HG03439 (cell line): ENCODE data around the gene XRCC3.
"Not testable (repeated sequence)": the region's sequence is repeated elsewhere in the genome, so short reads cannot be mapped to it uniquely, and the experiment has no call there.

ENCODE experiments used
- ATAC-seq: cut with Tn5 transposase; IDR thresholded peaks from one replicate; pipeline ENCODE4 v1.9.1; 2021; ENCODE audit warnings: mild to moderate bottlenecking, moderate library complexity; ENCODE audit not compliant: unreplicated experiment

The XRCC3 gene

DNA sequence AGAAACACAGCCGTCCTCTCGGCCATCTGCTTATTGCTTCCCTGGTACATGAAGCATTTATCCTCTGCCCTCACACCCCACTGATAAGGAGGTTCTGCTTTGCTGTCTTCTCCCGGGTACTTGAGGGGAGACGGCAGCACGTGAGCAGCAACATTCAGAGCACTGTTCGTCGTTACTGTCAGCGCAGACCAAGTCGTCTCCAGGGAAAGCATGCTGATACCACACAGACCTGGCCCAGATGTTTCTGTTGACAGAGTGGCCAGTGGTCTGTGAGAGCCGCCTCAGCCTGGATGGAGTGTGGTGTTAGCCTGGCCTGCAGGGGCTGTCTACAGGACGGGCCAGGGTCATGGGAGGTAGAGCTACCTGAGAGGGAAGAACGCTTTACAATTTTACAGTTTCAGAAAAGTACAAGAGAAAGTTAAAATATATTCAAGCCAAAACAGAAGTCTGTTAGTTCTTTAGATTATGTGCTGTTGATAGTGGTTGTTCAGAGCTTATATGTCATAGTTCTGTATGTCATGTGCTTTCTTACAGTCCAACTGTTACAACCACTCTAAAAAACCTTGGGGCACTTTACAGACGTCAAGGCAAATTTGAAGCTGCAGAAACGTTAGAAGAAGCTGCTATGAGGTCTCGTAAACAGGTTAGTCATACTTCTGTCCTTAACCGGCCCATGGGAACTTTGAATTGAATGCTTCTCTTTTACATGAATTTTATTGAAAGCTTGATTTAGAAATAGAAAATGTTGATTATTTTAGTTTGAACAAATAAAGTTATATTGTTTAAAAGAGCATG, 38.2 kb downstream of the XRCC3 start:
- no peak for ATAC-seq

DNA sequence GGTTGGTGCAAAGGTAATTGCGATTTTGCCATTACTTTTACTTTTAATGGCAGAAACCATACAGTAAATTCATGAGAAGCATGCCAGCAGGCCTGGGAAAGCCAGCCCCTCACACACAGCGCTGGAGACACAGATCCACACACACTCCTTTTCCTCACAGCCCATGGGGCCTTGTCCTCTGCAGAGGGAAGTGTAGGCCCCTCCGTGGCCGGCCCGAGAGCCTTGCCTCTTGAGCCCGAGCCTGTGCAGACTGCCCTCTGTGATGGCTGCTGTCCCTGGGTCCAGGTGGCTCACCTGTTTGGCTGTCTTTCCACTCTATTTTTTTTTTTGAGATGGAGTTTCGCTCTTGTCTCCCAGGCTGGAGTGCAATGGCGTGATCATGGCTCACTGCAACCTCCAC, 39.3 kb downstream of the XRCC3 start:
- no peak for ATAC-seq

DNA sequence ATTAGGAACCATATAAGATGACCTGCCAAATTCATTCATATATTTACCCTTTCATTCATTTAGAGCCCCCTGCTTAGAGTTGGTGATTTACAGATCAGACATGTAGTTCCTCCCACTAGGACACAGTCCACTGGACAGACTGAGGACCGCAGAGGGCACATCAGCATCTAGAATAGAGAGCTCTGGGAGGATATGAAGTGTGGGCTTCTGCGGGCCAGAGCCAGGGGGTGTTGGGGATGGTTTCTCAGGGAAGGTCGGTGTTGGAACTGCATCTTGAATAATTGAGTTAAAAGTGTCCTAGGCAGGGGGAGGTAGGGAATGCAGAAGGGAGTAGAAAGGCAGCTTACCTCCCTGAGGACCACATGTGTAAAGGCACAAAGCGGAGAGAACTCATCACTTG, 43.3 kb downstream of the XRCC3 start:
- no peak for ATAC-seq

DNA sequence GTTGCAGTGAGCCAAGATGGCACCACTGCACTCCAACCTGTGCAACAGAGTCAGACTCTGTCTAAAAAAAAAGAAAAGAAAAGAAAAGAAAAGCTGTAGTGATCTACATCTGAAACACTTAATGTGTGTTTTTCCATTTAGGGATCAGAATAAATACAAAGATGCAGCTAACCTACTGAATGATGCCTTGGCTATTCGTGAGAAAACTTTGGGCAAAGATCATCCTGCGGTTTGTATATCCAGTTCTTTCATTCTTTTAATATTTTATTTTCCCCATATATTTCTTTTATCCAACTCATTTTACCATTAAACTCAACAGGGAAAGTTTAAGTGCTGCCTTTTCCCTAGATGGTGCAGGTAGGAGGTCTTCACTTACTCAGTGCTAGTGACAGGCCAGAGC, 45.9 kb downstream of the XRCC3 start:
- no peak for ATAC-seq

DNA sequence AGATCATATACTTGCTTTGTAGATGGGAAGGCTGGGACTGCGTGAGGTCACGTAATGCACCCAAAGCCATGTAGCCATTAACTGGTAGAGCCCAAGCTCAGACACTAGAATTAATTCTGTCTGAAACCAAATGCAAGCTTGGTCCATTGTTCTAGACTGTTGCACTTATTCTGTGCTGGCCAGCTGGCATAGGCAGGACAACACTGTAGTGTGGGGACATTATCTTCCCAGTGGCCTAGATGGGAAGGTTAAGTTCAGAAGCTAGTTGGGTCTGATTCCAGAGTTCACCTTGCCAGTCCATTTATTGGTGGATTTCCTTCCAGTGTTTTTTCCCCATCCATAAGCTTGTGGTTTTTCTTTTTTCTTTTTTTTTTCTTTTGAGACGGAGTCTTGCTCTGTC, 47.1 kb downstream of the XRCC3 start:
- ATAC-seq, result no peak

DNA sequence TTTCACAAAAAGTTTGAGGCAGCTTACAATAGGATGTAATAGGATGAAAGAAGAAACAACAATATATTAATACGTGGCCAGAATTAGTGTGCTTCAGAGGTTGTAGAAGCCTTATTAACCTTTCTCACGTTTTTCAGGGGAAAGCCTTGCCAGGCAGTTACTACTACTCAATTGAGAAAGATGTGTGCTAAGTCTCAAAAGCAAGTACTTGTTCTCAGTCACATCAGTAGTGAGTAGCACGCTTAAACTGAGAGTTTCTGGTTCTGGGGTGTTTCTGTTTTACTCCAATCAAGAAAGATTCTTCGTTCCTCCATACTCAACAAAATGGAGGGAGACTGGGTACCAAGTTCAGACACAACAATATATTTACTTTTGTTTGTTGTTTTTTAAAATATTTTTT, 47.6 kb downstream of the XRCC3 start:
- ATAC-seq, result no peak

DNA sequence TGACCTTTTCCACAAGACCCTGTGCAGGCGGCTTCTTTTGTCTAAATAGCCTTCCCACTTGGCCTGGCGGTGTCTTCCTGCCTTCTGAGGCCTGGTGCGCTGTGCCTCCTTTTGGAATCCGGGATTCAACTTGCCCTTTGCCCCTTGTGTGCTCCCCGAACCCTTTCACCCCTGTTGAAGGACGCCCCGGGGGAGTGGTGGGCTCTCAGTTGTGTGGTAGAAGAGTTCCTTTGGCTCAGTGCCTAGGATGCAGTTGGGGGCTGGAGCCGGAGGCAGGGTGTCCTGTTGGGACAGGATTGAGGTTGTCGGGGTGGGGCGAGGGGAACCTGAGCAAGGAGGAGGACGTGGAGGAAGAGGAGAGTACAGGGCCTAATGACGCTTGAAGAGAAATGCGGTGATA, 51.7 kb downstream of the XRCC3 start:
- no peak for ATAC-seq

DNA sequence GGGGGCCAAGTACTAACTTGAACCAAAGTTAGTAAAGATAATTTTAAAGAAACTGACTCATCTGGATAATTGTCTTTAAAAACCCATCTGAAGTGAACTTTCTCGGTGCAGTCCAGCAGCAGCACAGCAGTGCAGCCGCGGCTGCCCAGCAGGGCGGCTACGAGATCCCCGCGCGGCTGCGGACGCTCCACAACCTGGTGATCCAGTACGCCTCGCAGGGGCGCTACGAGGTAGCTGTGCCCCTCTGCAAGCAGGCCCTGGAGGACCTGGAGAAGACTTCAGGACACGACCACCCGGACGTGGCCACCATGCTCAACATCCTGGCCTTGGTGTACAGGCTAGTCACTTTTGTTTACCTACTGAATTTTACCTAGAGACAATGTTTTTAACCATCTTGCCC, 52.7 kb downstream of the XRCC3 start:
- ATAC-seq, result no peak

DNA sequence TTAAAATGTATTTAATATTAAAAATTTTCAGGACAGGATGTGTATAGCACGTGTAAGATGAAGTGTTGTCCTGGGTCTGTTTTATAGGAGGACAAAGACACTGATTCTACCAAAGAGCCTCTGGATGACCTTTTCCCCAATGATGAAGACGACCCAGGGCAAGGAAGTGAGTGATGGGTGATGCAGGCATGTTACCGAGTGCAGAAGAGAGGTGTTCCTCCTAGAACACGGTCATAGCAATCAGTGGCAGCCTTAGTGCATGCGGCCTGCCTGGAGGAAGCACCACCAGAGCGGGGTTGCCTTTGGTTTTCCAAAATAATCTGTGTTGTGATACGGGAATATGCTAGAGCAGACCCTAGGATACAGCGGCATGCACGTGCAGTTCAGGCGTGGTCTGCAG, 53.2 kb downstream of the XRCC3 start:
- ATAC-seq, result no peak

DNA sequence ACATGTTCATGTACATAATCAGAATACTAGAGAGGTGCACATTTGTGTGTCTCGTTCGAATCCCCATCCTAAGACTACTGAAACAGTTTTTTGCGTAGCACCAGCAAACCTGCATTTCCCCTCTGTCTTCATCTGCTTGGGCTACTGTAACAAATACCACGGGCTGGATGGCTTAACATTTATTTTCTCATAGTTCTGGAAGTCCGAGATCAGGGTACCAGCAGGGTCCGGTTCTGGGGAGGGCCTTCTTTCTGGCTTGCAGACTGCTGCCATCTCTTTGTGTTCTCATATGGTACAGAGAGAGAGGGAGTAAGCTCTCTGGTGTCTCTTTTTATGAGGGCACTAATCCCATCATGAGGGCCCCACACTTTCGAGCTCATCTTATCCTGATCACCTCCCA, 55.6 kb downstream of the XRCC3 start:
- no peak for ATAC-seq

DNA sequence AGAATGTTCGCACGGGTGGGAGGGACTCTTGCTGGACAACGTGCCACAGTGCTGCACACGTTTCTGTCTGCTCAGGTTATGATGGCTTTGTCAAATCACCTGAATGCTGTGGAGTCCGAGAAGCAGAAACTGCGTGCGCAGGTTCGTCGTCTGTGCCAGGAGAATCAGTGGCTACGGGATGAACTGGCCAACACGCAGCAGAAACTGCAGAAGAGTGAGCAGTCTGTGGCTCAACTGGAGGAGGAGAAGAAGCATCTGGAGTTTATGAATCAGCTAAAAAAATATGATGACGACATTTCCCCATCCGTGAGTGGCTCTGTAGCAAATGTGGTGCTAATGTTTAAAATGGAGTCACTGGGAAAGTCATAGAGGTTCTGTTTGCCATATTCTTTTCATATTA, 57.8 kb downstream of the XRCC3 start:
- no peak for ATAC-seq

DNA sequence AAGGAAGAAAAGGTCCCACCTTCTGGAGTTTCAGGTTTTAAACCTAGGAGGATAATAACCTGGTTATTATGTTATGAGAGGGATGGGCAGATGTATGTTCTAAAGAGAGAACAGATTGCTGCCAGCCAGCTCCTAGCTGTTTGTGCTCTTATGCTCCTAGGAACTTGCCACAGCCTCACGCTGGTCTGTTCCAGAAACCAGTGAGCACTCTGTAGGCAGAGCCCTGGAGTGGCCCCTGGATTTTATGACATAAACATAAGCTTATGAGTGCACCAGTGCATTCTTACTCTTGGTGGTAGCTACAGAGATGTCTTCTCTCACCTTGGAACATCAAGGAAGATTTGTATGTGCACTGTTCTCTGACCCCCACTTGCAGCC, 58.5 kb downstream of the XRCC3 start:
- no peak for ATAC-seq

DNA sequence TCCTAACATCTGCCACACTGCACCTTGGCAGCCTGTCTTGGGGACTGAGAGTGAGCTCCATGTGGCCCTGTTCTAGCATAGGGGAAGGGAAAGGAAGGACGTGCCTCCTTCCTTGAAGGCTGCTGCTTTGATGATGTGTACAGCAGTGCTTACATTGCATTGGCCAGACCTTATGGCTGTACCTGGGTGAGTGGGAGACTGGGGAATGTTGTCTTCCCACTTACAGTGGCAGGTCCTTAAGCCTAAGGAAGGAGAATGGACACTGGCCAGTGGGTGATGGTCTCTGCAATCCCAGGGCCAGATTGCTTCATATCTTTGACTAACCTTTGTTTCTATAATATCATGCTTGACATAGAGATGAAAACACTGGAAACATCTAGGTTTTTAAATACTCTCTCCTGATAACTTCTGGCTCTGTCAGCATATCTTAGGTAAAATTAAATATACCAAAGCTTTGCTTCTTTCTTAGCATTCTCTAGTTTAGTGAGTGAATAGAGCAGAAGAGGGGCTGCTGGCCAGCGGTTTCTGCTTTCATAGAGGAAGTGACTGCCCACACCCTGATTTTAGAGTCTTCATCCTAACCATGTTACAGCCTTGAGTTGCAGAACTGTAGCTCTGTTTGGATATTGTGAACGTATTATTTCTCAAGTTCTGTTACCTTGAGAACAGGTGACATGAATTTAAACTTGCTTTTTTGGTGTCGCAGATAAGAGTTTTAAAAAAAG, 59.1 kb downstream of the XRCC3 start:
- no peak for ATAC-seq

DNA sequence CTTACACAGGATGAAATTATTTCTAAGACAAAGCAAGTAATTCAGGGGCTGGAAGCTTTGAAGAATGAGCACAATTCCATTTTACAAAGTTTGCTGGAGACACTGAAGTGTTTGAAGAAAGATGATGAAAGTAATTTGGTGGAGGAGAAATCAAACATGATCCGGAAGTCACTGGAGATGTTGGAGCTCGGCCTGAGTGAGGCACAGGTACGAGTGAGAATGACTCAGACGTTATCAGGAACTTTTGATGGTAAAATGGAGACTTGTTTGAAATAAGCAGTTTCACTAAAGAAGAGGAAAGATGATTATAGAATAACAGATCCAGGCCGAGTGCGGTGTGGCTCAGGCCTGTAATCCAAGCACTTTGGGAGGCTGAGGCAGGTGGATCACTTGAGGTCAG, 60.6 kb downstream of the XRCC3 start:
- ATAC-seq, result no peak

DNA sequence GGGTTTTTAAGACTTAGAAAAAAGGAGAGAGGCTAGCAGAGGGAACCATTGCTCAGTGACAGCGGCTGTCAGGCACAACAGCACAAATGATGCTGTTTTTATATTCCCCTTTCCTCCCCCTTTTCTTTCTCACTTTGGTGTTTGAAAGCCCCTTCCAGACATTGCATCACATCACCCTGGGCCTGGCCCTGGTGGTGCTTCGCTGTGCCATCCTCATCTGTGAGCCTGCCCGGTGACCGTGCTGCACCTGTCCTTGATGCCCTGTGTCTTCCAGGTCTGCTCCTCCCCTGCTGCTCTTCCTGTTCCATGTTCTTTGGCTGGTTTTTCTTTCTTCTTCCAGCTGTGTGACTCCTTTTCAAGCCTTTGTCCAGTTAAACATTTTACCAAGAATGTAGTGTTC, 61.4 kb downstream of the XRCC3 start:
- no peak for ATAC-seq

DNA sequence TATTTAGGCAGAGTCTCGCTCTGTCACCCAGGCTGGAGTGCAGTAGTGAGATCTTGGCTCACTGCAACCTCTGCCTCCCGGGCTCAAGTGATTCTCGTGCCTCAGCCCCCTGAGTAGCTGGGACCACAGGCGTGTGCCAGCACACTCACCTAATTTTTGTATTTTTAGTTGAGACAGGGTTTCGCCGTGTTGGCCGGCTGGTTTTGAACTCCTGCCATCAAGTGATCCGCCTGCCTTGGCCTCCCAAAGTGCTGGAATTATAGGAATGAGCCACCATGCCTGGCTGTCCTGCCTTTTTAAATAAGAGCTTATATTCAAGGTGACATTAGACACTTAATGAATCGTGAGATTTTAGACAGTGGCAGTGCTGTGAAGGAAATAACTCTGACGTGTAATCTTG, 61.9 kb downstream of the XRCC3 start:
- ATAC-seq, result not testable (repeated sequence)

DNA sequence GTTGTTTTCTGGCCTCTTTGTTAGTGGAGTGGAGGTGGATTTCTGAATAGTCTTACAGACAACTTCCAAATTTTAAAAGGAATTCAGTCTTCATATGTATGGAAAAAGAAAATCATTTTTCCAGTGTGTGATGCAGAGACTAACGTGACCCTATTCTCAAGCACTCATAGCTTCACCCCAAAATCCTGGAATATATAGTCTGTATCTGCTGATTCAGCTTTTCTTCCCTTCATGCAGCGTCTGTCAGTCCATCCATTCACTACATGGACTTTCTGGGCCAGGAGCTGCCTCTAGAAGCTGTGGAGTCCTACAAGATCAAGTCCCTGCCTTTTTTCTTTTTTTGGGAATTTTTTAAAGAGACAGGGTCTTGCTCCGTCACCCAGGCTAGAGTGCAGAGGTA, 62.4 kb downstream of the XRCC3 start:
- ATAC-seq, result no peak

DNA sequence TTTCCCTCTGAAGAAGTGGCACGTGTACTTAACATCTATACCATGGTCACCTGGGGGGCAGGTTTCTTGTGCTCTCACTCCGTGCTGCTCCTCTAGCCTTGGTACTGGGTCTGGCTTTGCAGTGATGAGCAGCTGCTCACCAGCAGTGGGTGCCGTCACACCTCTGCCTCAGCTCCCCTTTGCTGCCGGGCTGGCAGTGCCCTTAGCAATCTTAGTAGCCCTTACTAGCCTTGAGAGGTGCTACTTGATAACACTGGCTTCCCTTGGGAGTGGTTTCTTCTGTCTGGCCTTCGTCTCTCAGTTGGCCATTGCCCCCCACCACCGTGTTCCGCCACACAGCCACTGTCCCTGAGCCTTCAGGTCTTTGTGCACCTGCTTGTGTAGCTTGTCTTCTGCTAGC, 63.7 kb downstream of the XRCC3 start:
- ATAC-seq, result no peak

DNA sequence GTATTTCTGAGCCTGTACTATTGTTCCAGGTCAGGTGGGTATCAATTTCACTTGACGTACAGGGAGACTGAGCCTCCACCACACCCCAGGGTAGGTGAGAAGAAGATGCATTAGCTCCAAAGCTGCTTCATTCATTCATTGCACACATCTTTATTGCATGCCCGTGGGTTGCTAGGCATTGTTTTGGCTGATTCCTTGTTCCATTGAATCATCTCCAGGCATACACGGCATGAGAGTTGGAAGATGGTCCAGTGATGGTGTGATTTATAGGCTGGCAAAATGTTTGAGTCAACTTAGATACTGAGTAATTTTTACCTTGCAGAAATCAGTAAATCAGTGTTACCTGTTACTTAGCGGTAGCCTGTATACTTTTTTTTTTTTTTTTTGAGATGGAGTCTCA, 65.0 kb downstream of the XRCC3 start:
- no peak for ATAC-seq

DNA sequence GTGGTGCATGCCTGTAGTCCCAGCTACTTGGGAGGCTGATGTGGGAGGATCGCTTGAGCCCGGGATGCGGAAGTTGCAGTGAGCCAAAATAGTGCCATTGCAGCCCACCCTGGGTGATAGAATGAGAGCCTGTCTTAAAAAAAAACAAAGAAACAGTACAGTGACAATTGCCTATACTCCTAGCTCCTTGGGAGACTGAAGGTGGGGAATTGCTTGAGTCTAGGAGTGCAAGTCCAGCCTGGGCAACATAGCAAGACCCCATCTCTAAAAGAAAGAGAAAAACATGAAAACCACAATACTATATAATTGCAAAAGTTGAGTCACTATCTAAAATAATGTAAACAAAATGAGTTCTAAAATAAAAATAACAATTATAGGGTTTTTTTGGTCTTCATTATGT, 66.2 kb downstream of the XRCC3 start:
- ATAC-seq, result no peak
